AG04449 (cell line): ENCODE data around the gene PROX2.

Experiments used
- CTCF ChIA-PET: fragments of 350-600 bp; formaldehyde crosslinking; extraction: SDS; loops from one replicate; lab custom pipeline; 2021; ENCODE audit warnings: antibody characterized with exemption; lab: Yijun Ruan, JAX
- POLR2A ChIA-PET: fragments of 400-600, 350-600 bp; formaldehyde crosslinking; extraction: SDS; loops from one replicate; lab custom pipeline; 2020; ENCODE audit warnings: antibody characterized with exemption, inconsistent platforms; lab: Yijun Ruan, JAX
- DNase-seq: peaks from one replicate; pipeline ENCODE4 v3.0.0-alpha.2; 2010; ENCODE audit warnings: low read depth, low spot score
- H3K4me3 ChIP-seq: 2 replicates; pipeline ENCODE4 v1.5.1; 2011; ENCODE audit warnings: low read depth, mild to moderate bottlenecking, control low read depth, low read length
- CTCF ChIP-seq: IDR thresholded peaks from one replicate; pipeline ENCODE4 v1.5.1; 2011; ENCODE audit warnings: mild to moderate bottlenecking, moderate library complexity, low read length, control low read depth, inconsistent platforms; ENCODE audit not compliant: insufficient read depth; ENCODE audit errors: missing control alignments

Gene PROX2

GRCh38 chr14:74898694-74899093 is 22.7 kb upstream of the PROX2 start:
- H3K4me3 ChIP-seq: no peak overlapping the region
- TF ChIP-seq CTCF: no peak
- POLR2A ChIA-PET: no interaction called here
- CTCF ChIA-PET: interaction anchor here (2.3 to 26.3 kb wide), 4 partner anchors 6 to 193 kb away, joined by 7 to 689 read pairs (median 282); no protein-coding TSS in a partner anchor
- no peak for DNase-seq

- no peak overlapping the region for H3K4me3 ChIP-seq
- no peak for TF ChIP-seq CTCF
- CTCF ChIA-PET: interaction anchor here (2.3 to 26.3 kb wide), 4 partner anchors 7 to 193 kb away, joined by 7 to 689 read pairs (median 282); no protein-coding TSS in a partner anchor
- no peak for DNase-seq
- POLR2A ChIA-PET: interaction anchor here (0.8 kb wide), 1 partner anchor 12 kb away, joined by 3 read pairs; no protein-coding TSS in a partner anchor
Observed at GRCh38 chr14:74898083-74898482, 22.1 kb upstream of the PROX2 start.

GRCh38 chr14:74897642-74898041 is 21.7 kb upstream of the PROX2 start:
- CTCF ChIA-PET: interaction anchor here (0.9 to 26.3 kb wide), 5 partner anchors 7 to 194 kb away, joined by 5 to 689 read pairs (median 269); no protein-coding TSS in a partner anchor
- no peak for TF ChIP-seq CTCF
- no peak for DNase-seq
- no peak overlapping the region for H3K4me3 ChIP-seq
- POLR2A ChIA-PET: interaction anchor here (0.8 kb wide), 1 partner anchor 12 kb away, joined by 3 read pairs; no protein-coding TSS in a partner anchor

GRCh38 chr14:74896400-74896799 is 20.5 kb upstream of the PROX2 start:
- H3K4me3 ChIP-seq: no peak overlapping the region
- no peak for DNase-seq
- CTCF ChIA-PET: interaction anchor here (11.4 to 26.3 kb wide), 3 partner anchors 8 to 195 kb away, joined by 269 to 689 read pairs (median 296); no protein-coding TSS in a partner anchor
- no peak for TF ChIP-seq CTCF
- POLR2A ChIA-PET: interaction anchor here (1.5 kb wide), 1 partner anchor 14 kb away, joined by 4 read pairs; no protein-coding TSS in a partner anchor

GRCh38 chr14:74893614-74894091 is 17.7 kb upstream of the PROX2 start:
- no peak for TF ChIP-seq CTCF
- POLR2A ChIA-PET: interaction anchor here (1.2 kb wide), 2 partner anchors 12 to 13 kb away, joined by 3 read pairs; no protein-coding TSS in a partner anchor
- no peak overlapping the region for H3K4me3 ChIP-seq
- DNase-seq: no peak
- CTCF ChIA-PET: interaction anchor here (1.1 to 26.3 kb wide), 7 partner anchors 11 to 195 kb away, joined by 3 to 689 read pairs (median 29); no protein-coding TSS in a partner anchor

GRCh38 chr14:74892745-74893144 is 16.8 kb upstream of the PROX2 start:
- POLR2A ChIA-PET: interaction anchor here (1.2 kb wide), 2 partner anchors 13 to 14 kb away, joined by 3 read pairs; no protein-coding TSS in a partner anchor
- CTCF ChIA-PET: interaction anchor here (1.1 to 26.3 kb wide), 7 partner anchors 12 to 196 kb away, joined by 3 to 689 read pairs (median 29); no protein-coding TSS in a partner anchor
- DNase-seq: no peak
- no peak overlapping the region for H3K4me3 ChIP-seq
- TF ChIP-seq CTCF: no peak
